Left lung (tissue), 10 donors: ENCODE results near the gene SCMH1. TPM values are rescaled to one million over a fixed set of nuclear protein-coding genes. Genes with fewer than 3 reads are reported as not detected.

Experiments
- ATAC-seq: fragments of 200-7000 bp; cut with Tn5 transposase; one replicate; pipeline ENCODE4 v1.9.1; 2020; ENCODE audit warnings: moderate library complexity
- DNase-seq, 4 donors: peaks; one replicate each; pipeline ENCODE4 v3.0.0-alpha.2; 2013 to 2020
- H3K27ac ChIP-seq, 2 donors: fragments of 200-600 bp; sonication (generic) in 1 of 2; one replicate each; pipeline versions ENCODE4 v1.5.0 to v1.8.0; 2020 to 2021
- H3K27me3 ChIP-seq, 2 donors: fragments of 200-600 bp; sonication (generic) in 1 of 2; one replicate each; pipeline versions ENCODE4 v1.5.0 to v1.8.0; 2020 to 2021
- H3K36me3 ChIP-seq, 2 donors: fragments of 200-600 bp; sonication (generic) in 1 of 2; one replicate each; pipeline versions ENCODE4 v1.5.0 to v1.8.0; 2020 to 2021
- H3K4me1 ChIP-seq, 2 donors: fragments of 200-600 bp; one replicate each; pipeline ENCODE4 v1.8.0; 2021
- H3K4me3 ChIP-seq, 2 donors: fragments of 200-600 bp; sonication (generic) in 1 of 2; one replicate each; pipeline versions ENCODE4 v1.5.0 to v1.8.0; 2020 to 2021; ENCODE audit warnings: mild to moderate bottlenecking in 1 of 2
- H3K9me3 ChIP-seq, 2 donors: fragments of 200-600 bp; sonication (generic) in 1 of 2; one replicate each; pipeline versions ENCODE4 v1.5.0 to v1.8.0; 2020 to 2021
- intact Hi-C, 2 donors: fragments of 100-400 bp; cut with DNase I; formaldehyde crosslinking; loops; one replicate each; pipeline versions ENCODE4 v1.11.2 to v1.14.2; 2022
- polyA plus RNA-seq, 6 donors: library from polyadenylated mRNA; unstranded; fragments of 120-200 nt; gene quantifications; one replicate each; pipeline ENCODE4 v1.2.1, GENCODE V29; 2013; ENCODE audit not compliant: insufficient read length in 6 of 6
- total RNA-seq, 2 donors: library from RNA; stranded (reverse); fragmentation: NEBNext Ultra II Directional; extraction: Animal tissue kit (Norgen Biotek cat#: 25700); gene quantifications; one replicate each; pipeline ENCODE4 v1.2.1, GENCODE V29; 2021
- TF ChIP-seq, protein P1 (sequence below), 2 donors: fragments of 200-600 bp; sonication (generic) in 1 of 2; IDR thresholded peaks; one replicate each; pipeline versions ENCODE4 v1.5.0 to v1.8.0; 2021; ENCODE audit warnings: antibody characterized with exemption in 2 of 2
- donor health status: DM: no; HTN: yes; CAD: no.
- donor health status: DM: no; HTN: no; CAD: no.

SCMH1 gene
- total and polyA plus RNA-seq, 8 donors = 27.8 to 56.1 (median 44.3) TPM

DNA sequence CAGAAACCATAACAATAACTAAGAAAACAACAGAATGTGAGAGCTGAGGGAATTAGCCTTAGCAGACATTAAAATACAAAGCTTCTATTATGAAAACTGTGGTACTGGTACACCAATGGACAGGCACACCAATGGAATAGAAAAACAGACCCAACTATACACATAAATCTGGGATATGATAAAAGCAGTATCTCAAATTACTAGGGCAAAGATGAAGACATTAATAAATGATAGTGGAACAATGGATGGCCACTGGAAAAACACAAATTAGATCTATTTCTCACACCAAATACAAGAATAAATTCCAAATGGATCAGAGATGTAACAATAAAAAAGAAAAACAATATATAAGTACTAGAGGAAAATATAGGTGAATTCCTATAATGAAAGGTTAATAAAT, 155.2 kb downstream of the SCMH1 start:
- H3K9me3 ChIP-seq = no peaks in the 10 kb centered on the region
- H3K27me3 ChIP-seq = no peaks in the 10 kb centered on the region
- H3K4me3 ChIP-seq = no peak overlapping the region
- no peaks in the 10 kb centered on the region for H3K36me3 ChIP-seq
- ATAC-seq (no peak), DNase-seq (no peak)
- TF ChIP-seq, protein P1, sequence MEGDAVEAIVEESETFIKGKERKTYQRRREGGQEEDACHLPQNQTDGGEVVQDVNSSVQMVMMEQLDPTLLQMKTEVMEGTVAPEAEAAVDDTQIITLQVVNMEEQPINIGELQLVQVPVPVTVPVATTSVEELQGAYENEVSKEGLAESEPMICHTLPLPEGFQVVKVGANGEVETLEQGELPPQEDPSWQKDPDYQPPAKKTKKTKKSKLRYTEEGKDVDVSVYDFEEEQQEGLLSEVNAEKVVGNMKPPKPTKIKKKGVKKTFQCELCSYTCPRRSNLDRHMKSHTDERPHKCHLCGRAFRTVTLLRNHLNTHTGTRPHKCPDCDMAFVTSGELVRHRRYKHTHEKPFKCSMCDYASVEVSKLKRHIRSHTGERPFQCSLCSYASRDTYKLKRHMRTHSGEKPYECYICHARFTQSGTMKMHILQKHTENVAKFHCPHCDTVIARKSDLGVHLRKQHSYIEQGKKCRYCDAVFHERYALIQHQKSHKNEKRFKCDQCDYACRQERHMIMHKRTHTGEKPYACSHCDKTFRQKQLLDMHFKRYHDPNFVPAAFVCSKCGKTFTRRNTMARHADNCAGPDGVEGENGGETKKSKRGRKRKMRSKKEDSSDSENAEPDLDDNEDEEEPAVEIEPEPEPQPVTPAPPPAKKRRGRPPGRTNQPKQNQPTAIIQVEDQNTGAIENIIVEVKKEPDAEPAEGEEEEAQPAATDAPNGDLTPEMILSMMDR (IDR thresholded peaks at IDR 0.05) = no peak
- intact Hi-C loops = no loop called here
- H3K27ac ChIP-seq = no peak overlapping the region
- H3K4me1 ChIP-seq = no peaks in the 10 kb centered on the region

- TF ChIP-seq, protein P1 (IDR thresholded peaks at IDR 0.05) = no peak
- no peak for DNase-seq
- Histone ChIP-seq H3K27ac (no peak overlapping the region), H3K9me3 (no peaks in the 10 kb centered on the region), H3K27me3 (no peaks in the 10 kb centered on the region), H3K36me3 (peaks cover 0 to 11% of the 10 kb centered on the region in 2 donors), H3K4me3 (no peak overlapping the region), H3K4me1 (no peaks in the 10 kb centered on the region)
- no peak for ATAC-seq
- intact Hi-C loops = no loop called here
Observed at GRCh38 chr1:41078616-41079015, 163.5 kb downstream of the SCMH1 start.

DNA sequence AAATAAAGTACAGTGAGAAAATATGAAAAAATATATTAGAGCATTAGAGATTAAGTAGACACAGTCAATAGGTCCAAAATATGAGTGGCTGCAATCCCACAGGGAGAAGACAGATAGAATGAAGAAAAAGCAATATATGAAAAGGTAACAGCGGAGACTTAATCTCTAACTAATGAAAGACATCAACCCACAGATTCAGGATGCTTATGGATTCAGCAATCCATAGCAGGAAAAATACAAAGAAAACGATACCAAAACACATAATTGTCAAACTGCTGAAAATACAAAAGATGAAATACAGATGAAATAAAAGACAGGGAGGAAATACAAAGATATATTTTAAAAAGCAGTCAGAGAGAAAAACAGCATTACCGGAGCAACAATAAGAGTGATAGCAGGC, 163.9 kb downstream of the SCMH1 start:
- no peak for ATAC-seq
- DNase-seq = no peak
- H3K27ac ChIP-seq = no peak overlapping the region
- no peak overlapping the region for H3K4me3 ChIP-seq
- peaks cover 0 to 11% of the 10 kb centered on the region in 2 donors for H3K36me3 ChIP-seq
- H3K4me1 ChIP-seq = no peaks in the 10 kb centered on the region
- no peaks in the 10 kb centered on the region for H3K9me3 ChIP-seq
- TF ChIP-seq, protein P1 (IDR thresholded peaks at IDR 0.05) = no peak
- intact Hi-C loops = no loop called here
- no peaks in the 10 kb centered on the region for H3K27me3 ChIP-seq

GRCh38 chr1:41073971-41074370, 168.1 kb downstream of the SCMH1 start:
- TF ChIP-seq, protein P1 (IDR thresholded peaks at IDR 0.05) = no peak
- Histone ChIP-seq H3K9me3 (no peaks in the 10 kb centered on the region), H3K27me3 (no peaks in the 10 kb centered on the region), H3K36me3 (peaks cover 0 to 27% of the 10 kb centered on the region in 2 donors), H3K4me1 (no peaks in the 10 kb centered on the region), H3K27ac (no peak overlapping the region), H3K4me3 (no peak overlapping the region)
- ATAC-seq (no peak), DNase-seq (no peak)
- intact Hi-C loops = no loop called here

DNA sequence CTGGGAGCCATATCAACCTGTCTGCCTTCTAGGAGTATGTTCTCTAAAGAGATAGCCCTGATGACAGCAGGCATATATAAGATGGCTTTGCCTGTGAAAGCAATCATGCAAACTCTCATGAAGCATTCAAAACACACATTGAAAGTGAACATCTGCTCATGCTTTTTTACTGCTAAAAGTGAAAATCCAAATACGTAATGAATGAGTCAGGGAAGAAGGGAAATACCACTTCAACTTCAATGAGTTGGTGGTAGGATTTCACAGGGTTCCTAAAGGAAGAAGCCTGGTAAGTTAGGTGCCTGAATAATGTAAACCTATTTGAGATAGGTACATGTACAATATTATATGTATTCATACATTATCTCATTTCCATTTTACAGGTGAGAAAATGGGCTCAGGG, 170.1 kb downstream of the SCMH1 start:
- no peak overlapping the region for H3K4me3 ChIP-seq
- DNase-seq = no peak
- peaks cover 0 to 40% of the 10 kb centered on the region in 2 donors for H3K36me3 ChIP-seq
- ATAC-seq = no peak
- TF ChIP-seq, protein P1 (IDR thresholded peaks at IDR 0.05) = no peak
- no peak overlapping the region for H3K27ac ChIP-seq
- intact Hi-C loops = no loop called here
- no peaks in the 10 kb centered on the region for H3K4me1 ChIP-seq
- H3K9me3 ChIP-seq = no peaks in the 10 kb centered on the region
- no peaks in the 10 kb centered on the region for H3K27me3 ChIP-seq
